MM.1S (cell line): ENCODE measurements around the gene CRAT.

ENCODE experiments used
- EZH2 ChIP-seq: fragments of 300-600 bp; sonication (generic); optimal IDR thresholded peaks from 2 replicates; pipeline ENCODE3; 2017; ENCODE audit warnings: low read depth, mild to moderate bottlenecking, antibody characterized with exemption, low read length, mixed read lengths
- TF ChIP-seq, protein P1 (sequence below): fragments of 300-600 bp; sonication (generic); IDR thresholded peaks from 2 replicates; pipeline ENCODE4 v1.5.1; 2016; ENCODE audit warnings: antibody characterized with exemption, low read length, mixed read lengths

DNA sequence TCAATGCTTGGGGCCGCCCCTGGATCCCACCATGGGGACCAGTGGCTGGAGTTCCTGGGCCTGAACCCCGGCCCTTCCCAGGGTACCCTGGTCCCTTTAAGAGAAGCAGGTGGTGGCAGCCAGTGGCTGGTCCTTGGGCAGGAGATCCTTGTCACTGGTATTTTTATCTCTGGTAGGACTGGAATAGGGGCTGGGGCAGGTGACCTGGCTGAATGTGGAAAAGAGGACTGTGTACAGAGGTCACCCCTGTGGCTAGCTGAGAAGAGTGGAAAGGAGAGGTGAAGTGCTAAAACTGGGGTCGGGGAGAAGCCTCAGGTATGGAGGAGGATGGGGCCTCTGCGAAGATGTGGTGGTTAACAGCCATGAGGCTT, 7.0 kb downstream of the CRAT start:
- TF ChIP-seq, protein P1, sequence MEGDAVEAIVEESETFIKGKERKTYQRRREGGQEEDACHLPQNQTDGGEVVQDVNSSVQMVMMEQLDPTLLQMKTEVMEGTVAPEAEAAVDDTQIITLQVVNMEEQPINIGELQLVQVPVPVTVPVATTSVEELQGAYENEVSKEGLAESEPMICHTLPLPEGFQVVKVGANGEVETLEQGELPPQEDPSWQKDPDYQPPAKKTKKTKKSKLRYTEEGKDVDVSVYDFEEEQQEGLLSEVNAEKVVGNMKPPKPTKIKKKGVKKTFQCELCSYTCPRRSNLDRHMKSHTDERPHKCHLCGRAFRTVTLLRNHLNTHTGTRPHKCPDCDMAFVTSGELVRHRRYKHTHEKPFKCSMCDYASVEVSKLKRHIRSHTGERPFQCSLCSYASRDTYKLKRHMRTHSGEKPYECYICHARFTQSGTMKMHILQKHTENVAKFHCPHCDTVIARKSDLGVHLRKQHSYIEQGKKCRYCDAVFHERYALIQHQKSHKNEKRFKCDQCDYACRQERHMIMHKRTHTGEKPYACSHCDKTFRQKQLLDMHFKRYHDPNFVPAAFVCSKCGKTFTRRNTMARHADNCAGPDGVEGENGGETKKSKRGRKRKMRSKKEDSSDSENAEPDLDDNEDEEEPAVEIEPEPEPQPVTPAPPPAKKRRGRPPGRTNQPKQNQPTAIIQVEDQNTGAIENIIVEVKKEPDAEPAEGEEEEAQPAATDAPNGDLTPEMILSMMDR: no peak
- no peak for TF ChIP-seq EZH2
